GM13977 (cell line): Measurements from ENCODE around the gene KCNAB1.

Experiments
- DNase-seq: peaks from one replicate; pipeline ENCODE4 v3.0.0; 2012; ENCODE audit warnings: low spot score
- CTCF ChIP-seq: IDR thresholded peaks from 2 replicates; pipeline ENCODE4 v1.5.1; 2012; ENCODE audit warnings: mild to moderate bottlenecking, control low read depth; ENCODE audit not compliant: insufficient read depth; ENCODE audit errors: extremely low read depth, missing control alignments
- in situ Hi-C: fragments of 300-500 bp; cut with MboI; formaldehyde crosslinking; loops from one replicate; pipeline ENCODE4 v1.12.0; 2022; ENCODE audit warnings: low sequenced_read_pairs, low pct_unique_long_range_greater_than_20kb, mixed read lengths, inconsistent platforms; ENCODE audit not compliant: unreplicated experiment

KCNAB1 gene

GRCh38 chr3:156298014-156298413 is 177.6 kb downstream of the KCNAB1 start:
- in situ Hi-C loops = no loop called here
- TF ChIP-seq CTCF = no peak
- DNase-seq = no peak

GRCh38 chr3:156298938-156299337 is 178.6 kb downstream of the KCNAB1 start:
- in situ Hi-C loops = no loop called here
- no peak for DNase-seq
- TF ChIP-seq CTCF = no peak

- no peak for DNase-seq
- in situ Hi-C loops = no loop called here
- no peak for TF ChIP-seq CTCF
These were observed 179.2 kb downstream of the KCNAB1 start for GRCh38 chr3:156299569-156299968.

- in situ Hi-C loops = no loop called here
- TF ChIP-seq CTCF = no peak
- DNase-seq = no peak
These were observed 180.0 kb downstream of the KCNAB1 start for GRCh38 chr3:156300371-156300770.

- no peak for TF ChIP-seq CTCF
- DNase-seq = no peak
- in situ Hi-C loops = no loop called here
These were observed 180.8 kb downstream of the KCNAB1 start for GRCh38 chr3:156300929-156301840.

- no peak for DNase-seq
- in situ Hi-C loops = no loop called here
- TF ChIP-seq CTCF = no peak
These were observed 182.8 kb downstream of the KCNAB1 start for GRCh38 chr3:156303001-156303707.
